Activated CD4-positive, alpha-beta T cell treated with anti-CD3 and anti-CD28 coated beads for 4 hours (primary cell): Measurements from ENCODE around the gene NT5C3A.
"Not testable (repeated sequence)": the region's sequence is repeated elsewhere in the genome, so short reads cannot be mapped to it uniquely, and the experiment has no call there.

Source experiments
- DNase-seq, 2 donors: peaks; one replicate each; pipeline ENCODE4 v3.0.0-alpha.2; 2020

NT5C3A gene

GRCh38 chr7:33062023-33062781, at the start of gene NT5C3A:
NT5C3A (minus strand) TSS chr7:33062776; CDS start chr7:33062705, 71 bp downstream.
- peak; percentile 18 to 38 for DNase-seq

GRCh38 chr7:33111614-33112013, 49.0 kb upstream of the NT5C3A start:
- DNase-seq, result no peak

DNA sequence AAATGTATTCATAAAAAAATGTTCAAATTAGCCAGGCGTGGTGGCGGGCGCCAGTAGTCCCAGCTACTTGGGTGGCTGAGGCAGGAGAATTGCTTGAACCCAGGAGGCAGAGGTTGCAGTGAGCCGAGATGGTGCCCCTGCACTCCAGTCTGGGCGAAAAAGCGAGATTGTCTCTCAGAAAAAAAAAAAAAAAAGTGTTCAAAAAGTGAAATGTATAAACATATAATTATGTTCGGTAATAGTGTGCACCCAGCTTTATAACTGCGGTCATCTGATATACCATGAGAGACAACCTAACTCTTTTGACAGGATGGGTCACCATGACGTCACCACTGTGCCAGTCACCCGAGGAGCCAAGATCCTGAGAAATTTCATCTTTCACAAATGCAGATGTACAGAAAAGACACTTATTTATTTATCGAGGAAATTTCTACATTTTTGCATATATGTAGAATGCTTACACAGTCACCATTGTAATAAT, 47.2 kb upstream of the NT5C3A start:
- DNase-seq, result peak in 1 of 2 donors; percentile 6

DNA sequence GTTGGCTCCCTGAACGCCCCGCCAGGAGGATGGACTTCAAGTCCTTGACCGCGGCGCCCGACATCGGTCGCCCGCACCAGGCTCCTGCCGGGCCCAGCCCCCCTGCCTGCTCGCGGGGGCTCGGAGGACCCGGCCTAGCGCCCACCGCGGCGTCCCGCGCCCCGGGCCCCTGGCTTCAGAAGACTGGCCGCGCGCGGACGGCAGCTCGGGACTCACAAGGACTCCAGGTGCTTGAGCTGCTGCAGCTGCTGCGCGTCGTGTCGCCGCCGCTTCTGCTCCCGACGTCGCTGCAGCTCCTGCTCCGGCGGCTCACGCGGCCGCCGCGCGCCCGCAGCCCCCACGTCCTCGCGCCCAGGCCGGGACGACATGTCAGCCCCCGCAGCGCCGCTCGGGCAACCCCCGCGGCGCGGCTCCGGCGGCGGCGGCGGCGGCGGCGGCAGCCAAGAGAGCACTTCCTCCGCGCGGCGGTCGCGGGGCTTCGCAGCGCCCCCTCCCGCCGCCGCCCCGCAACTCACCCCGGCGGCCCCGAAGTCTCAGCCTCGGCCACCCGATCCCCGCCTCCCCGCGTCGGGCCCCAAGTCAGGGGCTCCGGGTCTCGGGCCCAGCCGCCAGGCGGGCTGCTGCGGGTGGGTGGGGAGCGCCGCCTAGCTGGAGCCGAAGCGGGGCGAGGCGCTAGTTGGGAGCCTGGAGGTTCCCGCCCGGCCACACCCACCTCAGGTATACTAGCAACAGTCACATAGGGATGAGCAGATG, 46.6 kb upstream of the NT5C3A start, which contains the start of gene RP9:
Gene RP9 (minus strand): TSS at position 400 of the 753 bp plus-strand sequence. CDS start 32 bp downstream, at position 368.
- DNase-seq, result peak; percentile 69 to 74

GRCh38 chr7:33108554-33109004, 46.0 kb upstream of the NT5C3A start:
- peak in 1 of 2 donors; percentile 24 for DNase-seq

DNA sequence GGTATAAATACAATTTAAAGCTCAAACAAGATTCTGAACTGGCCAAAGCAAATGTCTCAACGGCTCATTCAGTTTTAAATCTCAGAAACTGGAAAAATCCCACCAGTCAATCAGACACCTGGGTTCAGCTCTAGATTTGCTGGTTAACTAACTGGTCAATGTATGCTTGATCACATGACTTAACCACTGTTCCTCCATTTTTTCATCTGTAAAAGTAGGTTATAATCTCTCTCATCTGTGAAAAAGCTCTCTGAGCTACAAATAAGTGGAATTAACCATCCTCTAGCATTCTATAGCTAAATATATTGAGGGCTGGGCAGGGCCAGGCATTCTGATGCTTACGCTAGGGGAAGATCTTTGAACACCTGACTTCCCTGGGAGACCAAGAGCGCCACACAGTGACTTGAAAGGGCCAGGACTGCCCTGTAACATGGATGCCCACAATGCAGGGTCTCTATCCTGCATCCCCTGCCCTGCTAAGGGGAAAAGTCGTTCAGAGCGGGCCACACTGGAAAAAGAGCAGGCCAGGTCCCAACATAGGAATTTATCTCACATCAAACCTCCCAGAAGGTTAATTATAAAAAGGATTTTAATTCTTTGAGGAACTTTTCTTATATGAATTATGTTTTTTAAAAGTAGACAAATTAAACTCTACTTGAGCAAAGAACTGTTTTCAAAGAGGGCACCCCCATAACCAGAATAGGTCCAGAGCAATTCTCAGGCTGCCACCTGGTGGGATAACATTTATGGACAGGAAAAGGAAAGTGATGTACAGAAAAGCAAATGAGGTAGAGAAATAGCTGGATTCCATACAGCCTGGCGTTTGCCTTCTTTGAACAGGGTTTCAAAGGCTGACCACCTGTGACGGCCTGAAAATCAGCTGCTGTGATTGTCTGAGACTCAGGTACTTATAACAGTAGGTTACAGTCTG, 44.8 kb upstream of the NT5C3A start:
- peak in 1 of 2 donors; percentile 17 for DNase-seq

DNA sequence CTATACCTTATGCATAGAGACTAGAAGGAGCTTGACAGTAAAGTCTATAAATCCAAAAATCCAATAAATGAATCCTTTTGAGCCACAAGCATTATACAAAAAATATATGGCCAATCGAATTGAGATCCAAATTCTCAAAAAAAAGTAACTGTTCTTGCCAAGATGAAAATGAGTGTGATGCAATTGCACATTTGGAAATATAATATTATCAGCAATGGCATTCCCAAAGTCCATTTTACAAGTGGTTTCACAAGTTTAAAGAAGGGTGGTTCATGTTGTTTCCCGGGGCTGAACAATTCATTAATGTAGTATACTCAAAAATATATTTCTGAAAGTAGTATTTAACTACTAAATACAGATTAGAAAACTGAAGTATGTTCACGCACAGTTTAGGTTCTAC, 39.3 kb upstream of the NT5C3A start:
- DNase-seq, result no peak

DNA sequence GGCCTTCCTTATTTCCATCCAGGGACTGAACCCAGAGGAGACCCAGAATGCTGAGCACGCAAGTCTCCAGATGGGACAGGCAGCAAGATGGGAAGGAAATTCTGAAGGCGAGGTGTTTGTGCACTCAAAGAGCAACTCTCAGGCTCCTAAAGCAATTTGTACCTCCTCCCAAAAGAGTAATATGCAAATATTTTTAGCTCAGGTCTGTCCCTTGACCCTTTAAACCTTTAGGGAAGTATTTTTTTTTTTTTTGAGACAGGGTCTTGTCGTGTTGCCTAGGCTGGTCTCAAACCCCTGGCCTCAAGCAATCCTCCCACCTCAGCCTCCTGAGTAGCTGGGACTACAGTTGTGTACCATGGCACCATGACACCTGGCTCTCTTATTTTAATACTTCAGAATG, 38.2 kb upstream of the NT5C3A start:
- no peak for DNase-seq

GRCh38 chr7:33099154-33099940, 36.8 kb upstream of the NT5C3A start:
- no peak for DNase-seq

DNA sequence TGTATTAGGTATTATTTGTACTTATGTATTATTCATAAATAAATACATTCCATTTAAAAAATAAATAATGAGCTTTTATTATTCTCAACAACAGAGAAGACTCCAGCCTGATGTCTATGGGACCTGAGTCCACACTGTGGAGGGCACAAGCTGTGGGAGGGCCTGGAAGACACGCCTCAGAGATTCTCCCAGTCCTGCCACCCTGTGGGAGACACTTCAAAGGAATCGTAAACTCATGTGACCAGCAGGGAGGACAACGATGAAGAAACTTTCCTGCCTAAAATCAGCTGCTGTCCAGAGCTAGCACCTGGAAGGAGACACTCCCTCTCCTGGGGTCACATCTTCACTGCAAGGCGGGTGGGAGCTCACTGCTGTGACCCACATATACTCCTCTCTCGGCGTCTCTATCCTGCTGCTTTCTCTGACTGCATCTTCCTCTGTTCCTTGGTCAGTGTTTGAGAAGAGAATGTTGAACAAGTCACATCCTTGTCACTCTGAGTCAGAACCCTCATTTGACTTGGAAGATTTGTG, 32.2 kb upstream of the NT5C3A start:
- DNase-seq, result not testable (repeated sequence)

- DNase-seq, result no peak
These were observed 30.7 kb upstream of the NT5C3A start for GRCh38 chr7:33093266-33093665.

- DNase-seq, result no peak
These were observed 29.1 kb upstream of the NT5C3A start for GRCh38 chr7:33091641-33092191.

DNA sequence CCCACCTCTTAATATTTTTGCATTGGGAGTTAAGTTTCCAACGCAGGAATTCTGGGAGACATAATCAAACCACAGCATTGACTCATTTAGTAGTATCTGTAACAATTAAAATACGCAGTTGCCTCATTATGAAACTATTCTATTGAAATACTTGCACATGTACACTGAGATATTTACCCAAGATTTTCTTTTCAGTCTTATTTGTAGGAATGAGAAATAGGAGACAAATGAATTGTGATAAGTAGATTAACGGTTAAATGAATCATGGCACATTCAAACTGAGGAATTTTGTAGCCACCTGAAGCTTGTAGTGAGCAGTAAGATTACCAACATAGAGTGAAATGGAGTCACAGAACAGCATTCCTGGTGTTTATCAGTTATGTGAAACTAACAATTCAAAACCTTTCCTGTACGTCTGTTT, 28.5 kb upstream of the NT5C3A start:
- no peak for DNase-seq

DNA sequence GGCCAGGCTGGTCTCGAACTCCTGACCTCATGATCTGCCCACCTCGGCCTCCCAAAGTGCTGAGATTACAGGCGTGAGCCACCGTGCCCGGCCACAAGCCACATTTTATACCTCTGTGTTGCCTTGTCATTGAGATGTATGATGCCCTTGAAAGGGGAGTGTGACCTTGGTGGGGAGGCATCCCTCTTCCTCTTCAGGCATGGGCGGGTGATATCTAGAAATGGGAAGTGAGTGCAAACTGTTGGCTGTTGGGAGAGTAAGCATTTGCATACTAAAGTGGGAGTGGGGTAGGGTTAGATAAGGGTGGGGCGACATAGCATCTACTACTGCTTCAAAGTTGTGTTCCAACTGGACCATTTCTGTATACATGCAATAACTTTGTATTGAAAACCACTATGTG, 26.6 kb upstream of the NT5C3A start:
- DNase-seq, result no peak

DNA sequence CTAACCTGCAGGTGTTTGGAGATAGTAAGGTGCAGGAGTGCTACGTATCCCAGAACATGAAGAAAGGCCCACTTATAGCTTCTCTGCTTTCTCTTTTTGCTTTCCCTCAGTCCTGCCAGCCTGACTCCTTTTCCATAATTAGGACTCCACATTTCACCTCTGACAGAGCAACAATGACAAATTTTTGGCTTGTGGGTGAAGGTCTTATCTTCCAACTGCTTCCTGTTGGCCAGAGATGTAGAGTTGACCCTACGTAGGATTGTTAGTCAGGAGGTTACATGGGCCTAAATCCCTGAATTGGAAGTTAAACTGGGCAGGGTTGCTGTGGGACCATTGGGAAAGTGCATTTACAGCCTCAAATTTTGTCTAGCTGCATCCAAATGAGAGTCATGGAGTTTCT, 25.3 kb upstream of the NT5C3A start:
- no peak for DNase-seq

DNA sequence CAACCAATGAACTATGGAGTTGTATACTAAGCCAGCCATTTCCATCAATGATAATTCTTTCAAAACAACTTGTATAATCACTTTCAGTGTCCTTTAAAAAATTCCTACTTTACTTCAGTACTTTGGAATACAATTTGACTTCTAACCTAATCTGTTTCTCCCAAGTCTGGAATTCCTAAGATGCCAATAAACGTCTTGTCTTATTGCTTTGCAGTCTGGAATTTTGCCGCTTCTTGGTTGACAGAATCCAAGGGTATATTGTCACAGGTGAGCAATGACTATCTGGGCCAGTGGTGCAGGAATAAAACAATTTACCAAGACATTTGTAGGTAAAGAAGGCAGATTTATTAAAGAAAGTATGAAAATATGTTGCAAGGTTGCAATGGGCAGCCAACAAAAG, 24.8 kb upstream of the NT5C3A start:
- DNase-seq, result no peak

DNA sequence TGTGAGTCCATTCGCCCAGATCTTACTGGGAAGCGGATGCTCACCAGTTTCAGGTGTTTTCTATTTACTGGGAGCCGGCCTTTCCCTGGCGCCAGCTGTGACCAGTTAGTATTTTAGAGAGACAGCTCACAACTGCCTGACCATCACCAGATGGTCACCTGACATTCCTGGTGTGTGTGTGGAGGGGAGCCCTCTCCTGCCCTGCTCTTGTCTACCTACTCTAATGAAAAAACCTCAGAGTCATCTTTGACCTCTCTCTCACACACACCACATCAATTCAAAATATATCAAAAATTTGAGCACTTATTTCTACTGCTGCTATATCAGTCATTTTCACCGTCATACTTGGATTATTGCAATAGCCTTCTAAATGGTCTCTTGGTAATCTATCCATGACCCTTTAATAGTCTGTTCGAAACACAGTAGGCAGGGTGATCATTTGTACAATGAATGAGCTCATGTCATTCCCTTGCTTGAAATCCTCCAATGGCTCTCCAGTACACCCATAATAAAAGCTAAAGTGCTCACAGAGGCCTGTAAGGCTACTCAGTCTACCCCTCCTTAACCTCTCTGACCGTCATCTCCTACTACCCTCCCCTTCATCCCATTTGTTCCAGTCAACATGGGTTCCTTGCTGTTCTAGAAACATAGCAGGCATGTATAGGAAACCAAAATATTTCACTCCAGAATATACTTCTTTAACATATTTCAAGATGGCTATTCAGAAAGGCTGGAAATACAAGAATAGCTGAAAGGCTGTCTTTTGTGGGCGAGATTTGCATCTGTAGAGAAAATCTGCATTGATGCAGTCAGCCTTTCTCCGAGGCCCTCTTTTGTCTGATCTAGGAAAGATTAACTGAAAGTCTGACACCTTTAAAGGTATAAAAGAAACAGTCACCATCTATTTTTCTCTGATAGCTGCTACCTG, 17.5 kb upstream of the NT5C3A start:
- DNase-seq, result no peak

DNA sequence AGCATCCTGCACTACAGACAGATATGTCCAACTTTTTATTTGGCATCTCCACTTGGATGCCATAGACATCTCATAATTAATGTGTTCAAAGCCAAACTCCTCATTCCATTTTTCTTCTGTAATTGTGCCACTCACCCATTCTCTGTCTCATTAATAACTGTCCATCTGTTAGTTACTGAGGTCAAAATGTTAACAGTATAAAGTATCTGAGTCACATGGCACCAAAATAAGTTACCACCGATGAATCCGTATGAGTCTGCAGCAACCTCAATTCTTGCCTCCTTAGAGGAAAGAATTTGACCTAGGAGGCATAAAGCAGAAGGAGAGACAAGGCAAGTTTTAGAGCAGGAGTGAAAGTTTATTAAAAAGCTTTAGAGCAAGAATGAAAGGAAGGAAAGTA, 16.5 kb upstream of the NT5C3A start:
- no peak for DNase-seq

DNA sequence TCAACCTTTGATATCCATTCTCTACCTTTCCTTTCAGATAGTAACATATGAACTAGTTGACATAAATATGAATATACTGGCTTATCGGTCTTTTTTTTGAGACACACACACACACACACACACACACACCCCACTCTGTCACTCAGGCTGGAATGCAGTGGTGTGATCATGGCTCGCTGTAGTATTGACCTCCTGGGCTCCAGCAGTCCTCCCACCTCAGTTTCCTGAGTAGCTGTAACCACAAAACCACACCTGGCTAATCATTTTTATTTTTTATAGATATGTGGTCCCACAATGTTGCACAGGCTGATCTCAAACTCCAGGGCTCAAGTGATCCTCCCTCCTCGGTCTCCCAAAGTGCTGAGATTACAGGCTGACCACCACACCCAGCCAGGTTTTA, 14.2 kb upstream of the NT5C3A start:
- DNase-seq, result no peak
